ENCODE results near the gene TMC8. TPM values are rescaled to one million over a fixed set of nuclear protein-coding genes. Genes with fewer than 3 reads are reported as not detected.
A peak's percentile ranks its signal among the peaks of the same experiment; 100 is the strongest.

TMC8 gene
- total RNA-seq, 1 experiment from 2014 or later: 4.6 TPM

DNA sequence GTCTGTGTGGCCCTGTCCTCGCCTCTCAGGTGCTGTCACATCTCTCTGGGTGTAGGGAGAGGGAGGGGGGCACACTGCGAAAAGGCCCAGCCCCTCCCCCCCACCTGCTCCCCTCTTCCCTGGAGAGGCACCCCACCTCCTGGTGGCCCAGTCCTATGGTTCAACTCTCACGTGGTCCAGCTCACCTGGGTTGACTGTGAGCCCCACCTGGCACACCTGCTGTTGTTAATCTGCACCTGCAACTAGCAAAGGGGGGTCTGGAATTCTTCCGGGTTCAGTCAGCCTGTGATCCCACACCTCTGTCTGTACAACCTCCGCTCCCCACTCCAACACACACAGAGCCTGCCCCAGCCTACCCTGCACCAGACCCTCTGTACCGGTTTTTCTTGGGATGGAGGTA, 35.8 kb downstream of the TMC8 start:
- no peak for TF ChIP-seq EZH2 (IDR thresholded peaks at IDR 0.05; ENCODE audit: low read length, unreplicated experiment)
- no peak for TF ChIP-seq EZH2phosphoT487 (IDR thresholded peaks at IDR 0.05; ENCODE audit: borderline replicate concordance, low read length)
- TF ChIP-seq, protein P1, sequence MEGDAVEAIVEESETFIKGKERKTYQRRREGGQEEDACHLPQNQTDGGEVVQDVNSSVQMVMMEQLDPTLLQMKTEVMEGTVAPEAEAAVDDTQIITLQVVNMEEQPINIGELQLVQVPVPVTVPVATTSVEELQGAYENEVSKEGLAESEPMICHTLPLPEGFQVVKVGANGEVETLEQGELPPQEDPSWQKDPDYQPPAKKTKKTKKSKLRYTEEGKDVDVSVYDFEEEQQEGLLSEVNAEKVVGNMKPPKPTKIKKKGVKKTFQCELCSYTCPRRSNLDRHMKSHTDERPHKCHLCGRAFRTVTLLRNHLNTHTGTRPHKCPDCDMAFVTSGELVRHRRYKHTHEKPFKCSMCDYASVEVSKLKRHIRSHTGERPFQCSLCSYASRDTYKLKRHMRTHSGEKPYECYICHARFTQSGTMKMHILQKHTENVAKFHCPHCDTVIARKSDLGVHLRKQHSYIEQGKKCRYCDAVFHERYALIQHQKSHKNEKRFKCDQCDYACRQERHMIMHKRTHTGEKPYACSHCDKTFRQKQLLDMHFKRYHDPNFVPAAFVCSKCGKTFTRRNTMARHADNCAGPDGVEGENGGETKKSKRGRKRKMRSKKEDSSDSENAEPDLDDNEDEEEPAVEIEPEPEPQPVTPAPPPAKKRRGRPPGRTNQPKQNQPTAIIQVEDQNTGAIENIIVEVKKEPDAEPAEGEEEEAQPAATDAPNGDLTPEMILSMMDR (conservative IDR thresholded peaks at IDR 0.05; ENCODE audit: low read depth, low read length): no peak
- H3K4me3 ChIP-seq (ENCODE audit: low read length): no peak overlapping the region
- no TSS peak for BruUV-seq (replicated peaks)
- no peaks in the 10 kb centered on the region for H3F3A ChIP-seq (ENCODE audit: low read length, unreplicated experiment)
- no peak for DNase-seq
- no peak for ATAC-seq
- no peak overlapping the region for H3K4me2 ChIP-seq (ENCODE audit: low read length)
- peaks cover 9% of the 10 kb centered on the region for H3K4me1 ChIP-seq (ENCODE audit: insufficient read depth, low read length)
- H3K27ac ChIP-seq (ENCODE audit: low read length): no peak overlapping the region
- peaks cover 33% of the 10 kb centered on the region for H3K79me2 ChIP-seq (ENCODE audit: low read length)
- H3K27me3 ChIP-seq (ENCODE audit: low read length): no peaks in the 10 kb centered on the region
- ChIA-PET CTCF (no interaction called here), POLR2A (ENCODE audit: unreplicated experiment) (no interaction called here)
- intact Hi-C loops (cut with micrococcal nuclease): no loop called here
- no peak overlapping the region for H3K9ac ChIP-seq (ENCODE audit: low read length)
- H3K36me3 ChIP-seq (ENCODE audit: low read depth, low read length): 0 out of 2 replicates have a peak, but pooled peaks cover 1% of the 10 kb centered on the region
- no peaks in the 10 kb centered on the region for H3K9me3 ChIP-seq (ENCODE audit: low read length)
- H4K20me1 ChIP-seq (ENCODE audit: low read length): peaks cover 9% of the 10 kb centered on the region
- H2AFZ ChIP-seq (ENCODE audit: low read length): no peak overlapping the region
- H3K9me2 ChIP-seq (replicated peaks; ENCODE audit: low read length): no peaks in the 10 kb centered on the region

DNA sequence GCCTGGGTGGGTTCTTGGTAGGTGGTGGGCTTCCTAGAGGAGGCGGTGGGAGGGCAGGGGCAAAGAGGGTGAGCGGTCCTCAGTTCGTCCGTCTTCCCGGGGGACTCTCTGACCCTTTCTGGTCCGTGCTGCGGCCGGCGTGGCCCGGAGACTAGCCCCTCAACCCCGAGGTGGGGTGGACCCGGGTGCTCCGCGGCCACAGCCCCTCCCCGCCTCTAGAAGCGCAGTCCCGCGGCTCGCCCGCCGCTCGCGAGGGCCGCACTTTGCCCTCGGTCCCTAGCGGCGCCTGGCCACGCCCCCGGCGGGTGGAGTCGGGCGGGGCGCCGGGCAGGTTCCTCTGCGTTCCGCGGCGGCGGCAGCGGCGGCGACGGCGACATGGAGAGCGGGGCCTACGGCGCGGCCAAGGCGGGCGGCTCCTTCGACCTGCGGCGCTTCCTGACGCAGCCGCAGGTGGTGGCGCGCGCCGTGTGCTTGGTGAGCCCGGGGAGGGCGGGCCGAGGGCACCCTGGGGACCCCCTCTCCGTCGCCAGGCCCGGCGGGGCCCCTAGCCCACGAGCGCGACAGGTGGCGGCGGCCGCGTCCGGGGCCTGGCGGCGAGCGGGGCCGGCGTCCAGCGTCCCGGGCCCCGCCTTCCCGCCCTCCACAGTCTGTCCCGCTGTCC, 37.8 kb downstream of the TMC8 start, which contains the start of gene SYNGR2:
SYNGR2 (plus strand) TSS at position 340 of the 661 bp plus-strand sequence; CDS start at position 376, 36 bp downstream.
- Histone ChIP-seq H3K4me3 (ENCODE audit: low read length) (peak within 1 kb of the TSS; percentile 76), H3K27ac (ENCODE audit: low read length) (peak within 1 kb of the TSS; percentile 48), H3K4me2 (ENCODE audit: low read length) (peak within 1 kb of the TSS; percentile 88), H3K9ac (ENCODE audit: low read length) (peak within 1 kb of the TSS; percentile 89), H3K27me3 (ENCODE audit: low read length) (no peaks in the 10 kb centered on the region), H3K79me2 (ENCODE audit: low read length) (peaks cover 33% of the 10 kb centered on the region), H3K9me2 (replicated peaks; ENCODE audit: low read length) (no peaks in the 10 kb centered on the region), H2AFZ (ENCODE audit: low read length) (peak within 1 kb of the TSS; percentile 80), H3K9me3 (ENCODE audit: low read length) (no peaks in the 10 kb centered on the region), H3F3A (ENCODE audit: low read length, unreplicated experiment) (peaks cover 10% of the 10 kb centered on the region), H4K20me1 (ENCODE audit: low read length) (peaks cover 18% of the 10 kb centered on the region), H3K36me3 (ENCODE audit: low read depth, low read length) (peaks cover 17% of the 10 kb centered on the region; the same call in 1 of the 2 replicates), H3K4me1 (ENCODE audit: insufficient read depth, low read length) (peaks cover 20% of the 10 kb centered on the region)
- peak; percentile 94 for DNase-seq
- peak; percentile 67 for ATAC-seq
- POLR2A ChIA-PET (ENCODE audit: unreplicated experiment): interaction anchor here (0.6 kb wide), 1 partner anchor 40 kb away, joined by 16 read pairs; the partner anchor contains the start of gene TMC6
- intact Hi-C loops (cut with micrococcal nuclease): loop anchor here (1.0 to 2.0 kb wide), 3 partner anchors 19 to 40 kb away; partner anchors contain the start of genes AFMID, TK1 and TMC6
- TF ChIP-seq EZH2phosphoT487 (IDR thresholded peaks at IDR 0.05; ENCODE audit: borderline replicate concordance, low read length): no peak
- TF ChIP-seq EZH2 (IDR thresholded peaks at IDR 0.05; ENCODE audit: low read length, unreplicated experiment): no peak
- TF ChIP-seq, protein P1 (conservative IDR thresholded peaks at IDR 0.05; ENCODE audit: low read depth, low read length): no peak
- BruUV-seq (replicated peaks): no TSS peak
- CTCF ChIA-PET: interaction anchor here (0.5 kb wide), 1 partner anchor 40 kb away, joined by 5 read pairs; the partner anchor contains the start of gene TMC6

Measured in PC-3 (cell line).